ENCODE data around the gene ARID1B.

DNA sequence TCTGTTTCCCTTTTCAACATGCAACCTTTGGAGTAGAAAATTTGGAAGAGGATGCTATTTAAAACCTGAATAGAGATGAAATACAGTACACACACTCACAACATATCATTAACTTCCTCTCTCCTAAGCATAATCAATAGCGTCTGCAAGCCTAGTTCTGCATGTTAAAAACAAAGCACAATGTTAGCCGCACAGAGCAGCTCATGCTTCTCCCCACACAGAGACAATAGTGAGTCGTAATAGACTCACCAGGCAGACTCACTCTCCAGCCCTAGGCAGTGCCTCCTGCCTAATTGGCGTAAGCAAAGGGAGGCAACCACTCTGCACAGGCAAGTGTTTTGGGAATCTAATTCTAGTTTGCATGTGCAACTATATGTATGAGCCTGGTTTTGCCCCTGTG, 45.8 kb upstream of the ARID1B start:
- TF ChIP-seq, protein P1, sequence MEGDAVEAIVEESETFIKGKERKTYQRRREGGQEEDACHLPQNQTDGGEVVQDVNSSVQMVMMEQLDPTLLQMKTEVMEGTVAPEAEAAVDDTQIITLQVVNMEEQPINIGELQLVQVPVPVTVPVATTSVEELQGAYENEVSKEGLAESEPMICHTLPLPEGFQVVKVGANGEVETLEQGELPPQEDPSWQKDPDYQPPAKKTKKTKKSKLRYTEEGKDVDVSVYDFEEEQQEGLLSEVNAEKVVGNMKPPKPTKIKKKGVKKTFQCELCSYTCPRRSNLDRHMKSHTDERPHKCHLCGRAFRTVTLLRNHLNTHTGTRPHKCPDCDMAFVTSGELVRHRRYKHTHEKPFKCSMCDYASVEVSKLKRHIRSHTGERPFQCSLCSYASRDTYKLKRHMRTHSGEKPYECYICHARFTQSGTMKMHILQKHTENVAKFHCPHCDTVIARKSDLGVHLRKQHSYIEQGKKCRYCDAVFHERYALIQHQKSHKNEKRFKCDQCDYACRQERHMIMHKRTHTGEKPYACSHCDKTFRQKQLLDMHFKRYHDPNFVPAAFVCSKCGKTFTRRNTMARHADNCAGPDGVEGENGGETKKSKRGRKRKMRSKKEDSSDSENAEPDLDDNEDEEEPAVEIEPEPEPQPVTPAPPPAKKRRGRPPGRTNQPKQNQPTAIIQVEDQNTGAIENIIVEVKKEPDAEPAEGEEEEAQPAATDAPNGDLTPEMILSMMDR (IDR thresholded peaks at IDR 0.05), result no peak
- no peak for TF ChIP-seq POLR2A (IDR thresholded peaks at IDR 0.05)
